Measurements from ENCODE around the gene SSC4D.
"Not testable (repeated sequence)": the region's sequence is repeated elsewhere in the genome, so short reads cannot be mapped to it uniquely, and the experiment has no call there.

The SSC4D gene

DNA sequence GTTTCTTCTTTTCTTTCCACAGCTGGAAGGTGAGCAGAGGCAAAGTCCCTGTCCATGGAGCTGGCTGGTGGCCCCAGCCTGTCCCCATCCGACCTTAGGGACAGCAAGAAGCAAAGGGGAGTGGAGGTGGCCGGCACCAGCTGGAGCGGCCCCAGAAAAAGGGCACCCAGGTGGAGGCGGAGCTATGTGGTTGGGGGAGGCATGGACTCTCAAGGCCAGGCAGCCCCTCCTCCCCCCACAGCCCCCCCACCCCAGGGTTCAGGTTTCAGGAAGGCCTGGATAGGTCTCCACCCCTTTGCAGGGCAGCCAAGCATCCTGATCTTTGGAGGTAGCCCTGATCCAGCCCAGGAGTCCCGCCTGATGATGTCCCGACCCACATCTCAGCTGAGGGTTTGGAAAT is at the start of gene SSC4D:
Gene SSC4D, minus strand, starts transcription at position 161 of the 400 bp plus-strand sequence. CDS start 5,258 bp downstream, outside the sequence.
- DNase-seq, result no peak

DNA sequence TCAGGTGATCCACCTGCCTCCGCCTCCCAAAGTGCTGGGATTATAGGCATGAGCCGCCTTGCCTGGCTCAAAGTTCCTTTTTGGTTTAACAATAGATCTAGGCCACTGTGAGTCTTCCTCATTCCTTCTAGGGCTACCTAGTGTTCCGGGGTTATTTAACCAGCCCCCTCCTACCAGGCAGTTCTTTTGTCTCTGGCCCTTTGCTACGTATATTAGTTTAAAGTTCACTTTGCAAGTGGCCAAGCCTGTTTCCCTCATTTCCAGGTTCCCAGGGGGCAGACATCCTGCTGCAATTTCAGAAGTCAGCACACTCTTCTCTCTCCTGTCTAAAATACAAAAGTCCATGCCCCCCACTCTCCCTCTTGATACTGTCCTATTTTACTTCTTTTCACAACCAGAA is 49.0 kb upstream of the SSC4D start:
- DNase-seq, result not testable (repeated sequence)

DNA sequence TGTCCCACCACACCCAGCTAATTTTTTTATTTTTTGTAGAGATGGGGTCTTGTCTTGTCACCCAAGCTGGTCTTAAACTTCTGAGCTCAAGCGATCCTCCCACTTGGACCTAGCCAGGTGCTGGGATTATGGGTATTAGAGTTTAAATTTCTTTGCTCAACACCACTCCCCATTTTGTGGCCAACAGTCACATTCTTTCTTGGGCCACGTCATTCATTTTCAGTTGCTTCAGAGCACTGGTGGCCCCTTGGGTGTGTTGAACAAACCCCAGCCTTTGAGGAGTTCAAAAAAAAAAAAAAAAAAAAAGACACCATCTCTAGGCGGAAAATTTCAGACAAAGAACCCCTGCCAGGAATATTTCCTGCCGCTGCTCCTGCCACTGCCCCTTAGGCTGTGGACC is 47.5 kb upstream of the SSC4D start:
- not testable (repeated sequence) for DNase-seq

DNA sequence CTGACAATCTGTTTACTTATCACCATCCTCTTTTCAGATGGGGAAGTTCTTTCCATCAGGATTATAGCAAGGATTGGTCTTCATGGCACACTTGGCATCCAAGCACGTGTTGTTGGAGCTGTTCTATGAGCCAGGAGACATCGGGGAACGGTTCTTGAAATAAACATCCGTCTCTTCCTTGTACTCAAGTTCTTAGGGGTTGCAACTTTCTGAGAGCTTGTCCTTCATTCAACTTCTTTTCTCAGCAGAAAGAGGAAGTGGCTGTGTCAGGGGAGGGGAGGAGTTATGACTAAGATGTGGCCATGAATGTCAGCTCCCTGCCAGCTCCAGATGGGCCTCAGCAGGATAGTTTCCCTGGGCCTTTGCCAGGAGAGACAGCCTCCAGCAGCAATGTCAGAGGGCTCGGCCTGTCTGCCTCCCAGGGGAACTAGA is 36.1 kb upstream of the SSC4D start:
- peak; percentile 76 for DNase-seq

DNA sequence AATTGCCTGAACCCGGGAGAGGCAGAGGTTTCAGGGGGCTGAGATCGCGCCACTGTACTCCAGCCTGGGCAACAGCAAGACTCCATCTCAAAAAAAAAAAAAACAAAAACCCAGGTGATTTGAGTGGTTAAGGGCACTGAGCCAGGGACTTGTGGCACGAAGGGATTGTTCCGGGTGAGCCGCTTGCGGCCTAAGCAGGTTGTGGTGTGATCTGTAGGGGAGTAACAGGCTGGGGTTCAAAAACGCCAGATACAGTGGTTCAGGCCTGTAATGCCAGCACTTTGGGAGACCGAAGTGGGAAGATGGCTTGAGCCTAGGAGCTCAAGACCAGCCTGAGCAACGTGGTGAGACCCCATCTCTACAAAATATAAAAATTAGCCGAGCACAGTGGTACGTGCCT is 34.3 kb upstream of the SSC4D start:
- not testable (repeated sequence) for DNase-seq

DNA sequence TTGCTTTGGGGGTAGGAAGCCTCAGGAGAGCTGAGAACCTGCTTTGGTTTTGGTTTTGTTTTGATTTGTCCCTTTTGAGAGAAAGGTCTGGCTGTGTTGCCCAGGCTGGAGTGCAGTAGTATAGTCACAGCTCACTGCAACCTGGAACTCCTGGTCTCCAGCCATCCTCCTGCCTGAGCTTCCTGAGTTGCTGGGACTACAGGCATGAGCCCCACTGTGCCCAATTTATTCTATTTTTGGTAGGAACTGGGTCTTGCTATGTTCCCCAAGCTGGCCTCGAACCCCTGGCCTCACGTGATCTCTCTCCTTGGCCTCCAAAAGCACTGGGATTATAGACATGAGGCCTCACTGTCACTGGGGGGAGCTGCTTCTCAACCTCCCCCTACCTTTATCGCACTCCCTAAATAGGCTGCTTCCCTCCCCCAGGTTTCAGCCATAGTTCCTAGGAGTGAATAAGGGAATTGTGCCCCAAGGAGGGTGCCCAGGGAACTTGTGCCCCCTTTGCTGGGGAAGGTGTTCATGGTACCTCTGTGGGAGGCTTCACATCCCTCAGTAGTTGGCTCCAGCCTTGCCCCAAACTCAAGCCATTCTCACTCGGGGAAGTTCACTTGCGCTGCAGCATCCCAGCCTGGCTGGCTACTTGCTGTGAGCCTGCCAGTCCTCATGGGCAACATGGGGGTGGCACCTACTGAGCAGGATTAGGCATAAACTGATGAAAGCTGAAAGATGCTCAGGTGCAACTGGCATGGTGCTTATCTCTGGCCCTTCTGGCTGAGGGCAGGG is 33.4 kb upstream of the SSC4D start:
- DNase-seq, result not testable (repeated sequence)

DNA sequence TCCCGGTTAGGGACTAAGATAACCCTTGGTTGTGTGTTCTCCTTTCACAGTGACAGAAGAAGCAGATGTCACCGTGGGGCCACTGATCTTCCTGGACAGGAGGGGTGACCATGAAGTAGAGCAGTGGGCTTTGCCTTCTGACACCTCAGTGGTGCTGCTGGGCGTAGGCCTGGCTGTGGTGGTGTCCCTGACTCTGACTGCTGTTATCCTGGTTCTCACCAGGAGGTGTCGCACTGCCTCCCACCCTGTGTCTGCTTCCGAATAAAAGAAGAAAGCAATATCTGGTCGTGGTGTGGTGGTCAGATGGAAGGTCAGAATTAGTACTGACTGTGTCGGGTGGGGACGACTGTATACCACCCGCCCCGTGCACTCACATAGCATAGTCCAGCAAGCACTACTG is 32.3 kb upstream of the SSC4D start:
- not testable (repeated sequence) for DNase-seq

DNA sequence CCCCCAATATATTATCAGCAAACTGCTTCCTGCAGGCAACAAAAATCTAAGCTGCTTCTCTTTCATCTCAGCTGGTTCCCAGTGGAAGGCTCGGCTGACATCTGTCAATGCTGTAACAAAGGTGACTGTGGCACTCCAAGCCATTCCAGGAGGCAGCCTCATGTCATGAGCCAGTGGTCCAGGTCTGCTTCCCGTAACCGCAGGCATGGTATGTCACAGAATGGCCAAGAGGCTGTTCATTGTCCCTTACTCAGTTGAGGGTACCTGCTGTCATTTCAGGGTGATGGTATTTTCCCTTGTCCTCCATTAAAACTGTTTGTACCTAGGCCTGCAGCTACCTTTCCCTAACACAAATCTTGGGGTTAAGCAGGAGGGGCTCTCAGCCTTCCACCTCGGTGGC is 30.9 kb upstream of the SSC4D start:
- not testable (repeated sequence) for DNase-seq

DNA sequence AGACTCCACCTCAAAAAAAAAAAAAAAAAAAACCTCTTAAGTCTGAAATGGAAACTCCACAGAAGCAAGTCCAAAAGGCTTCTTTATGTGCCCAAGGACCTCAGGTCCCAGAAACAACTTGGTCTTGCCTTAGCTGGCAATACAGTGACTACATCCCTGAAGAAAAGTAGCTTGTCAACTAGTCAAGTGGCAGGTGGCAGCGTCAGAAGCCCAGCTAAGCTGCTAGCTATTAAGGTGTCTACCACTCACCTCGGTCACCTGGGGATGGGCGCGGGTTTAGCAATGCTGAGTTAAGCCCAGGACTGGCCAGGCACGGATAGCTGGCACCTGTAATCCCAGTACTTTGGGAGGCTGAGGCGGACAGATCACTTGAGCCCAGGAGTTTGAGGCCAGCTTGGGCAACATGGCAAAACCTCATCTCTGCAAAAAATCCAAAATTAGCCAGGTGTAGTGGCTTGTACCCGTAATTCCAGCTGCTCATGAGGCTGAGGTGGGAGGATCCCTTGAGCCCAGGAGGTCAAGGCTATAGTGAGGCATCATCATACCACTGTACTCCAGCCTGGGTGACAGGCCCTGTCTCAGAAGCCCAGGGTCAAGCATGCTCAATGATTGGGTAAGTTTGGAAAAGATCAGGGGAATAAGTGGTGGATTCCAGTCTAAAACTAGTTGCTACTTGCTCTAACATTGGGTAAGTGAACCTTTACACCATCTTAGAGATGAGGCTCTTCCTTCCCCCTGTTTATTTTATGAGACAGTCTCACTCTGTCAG is 29.8 kb upstream of the SSC4D start:
- DNase-seq, result not testable (repeated sequence)

DNA sequence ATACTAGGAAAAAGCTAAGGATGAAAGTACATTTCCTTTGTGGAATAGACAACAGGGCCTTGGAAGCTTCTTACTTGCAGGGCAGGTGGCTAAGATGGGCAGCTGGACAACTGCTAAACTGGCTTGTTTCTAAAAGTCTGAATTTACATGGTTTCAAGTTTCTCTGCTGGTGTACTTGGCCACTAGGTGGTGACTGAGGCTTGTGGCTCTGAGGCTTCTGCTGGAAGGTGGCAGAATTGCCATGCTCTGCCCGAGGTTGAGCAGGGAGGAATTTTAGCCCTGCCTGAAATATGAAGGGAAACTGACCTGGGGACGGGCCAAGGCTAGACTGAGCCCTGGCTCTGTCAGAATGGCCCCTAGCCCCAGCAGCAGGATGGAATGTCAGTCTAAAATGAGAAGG is 28.4 kb upstream of the SSC4D start:
- peak; percentile 90 for DNase-seq

DNA sequence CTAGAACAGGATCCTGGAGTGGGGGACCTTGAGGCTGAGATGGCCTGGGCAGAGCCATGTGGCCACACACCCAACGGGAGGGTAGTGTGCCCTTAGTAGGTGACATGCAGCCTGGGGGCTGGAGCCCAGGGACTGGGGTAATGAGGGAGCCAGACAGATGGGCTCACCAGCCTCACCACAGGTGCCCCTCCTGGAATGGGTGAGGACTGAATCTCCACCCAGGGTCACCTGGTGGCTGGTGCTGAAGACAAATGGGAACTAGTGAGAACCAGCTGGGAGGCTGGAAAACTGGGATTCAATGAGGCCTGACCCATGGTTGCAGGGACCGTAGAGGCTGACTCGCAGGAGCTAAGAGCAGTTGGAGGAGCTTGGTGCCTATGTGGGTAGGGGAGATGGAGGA is 21.3 kb upstream of the SSC4D start:
- DNase-seq, result no peak

DNA sequence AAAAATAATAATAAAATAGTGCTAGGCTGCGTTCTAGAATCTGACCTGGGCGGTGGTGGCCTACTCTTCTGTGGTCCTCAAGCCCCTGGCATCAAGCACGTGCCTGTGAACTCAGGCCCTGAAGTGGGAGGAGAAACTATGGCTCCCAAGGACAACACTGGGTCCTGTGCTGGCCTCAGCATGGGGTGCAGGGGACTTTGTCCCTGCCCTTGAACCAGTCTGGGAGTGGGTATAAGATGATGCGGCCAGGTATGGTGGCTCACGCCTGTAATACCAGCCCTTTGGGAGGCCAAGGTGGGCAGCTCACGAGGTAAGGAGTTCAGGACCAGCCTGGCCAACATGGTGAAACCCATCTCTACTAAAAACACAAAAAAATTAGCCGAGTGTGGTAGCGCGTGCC is 20.7 kb upstream of the SSC4D start:
- no peak for DNase-seq

DNA sequence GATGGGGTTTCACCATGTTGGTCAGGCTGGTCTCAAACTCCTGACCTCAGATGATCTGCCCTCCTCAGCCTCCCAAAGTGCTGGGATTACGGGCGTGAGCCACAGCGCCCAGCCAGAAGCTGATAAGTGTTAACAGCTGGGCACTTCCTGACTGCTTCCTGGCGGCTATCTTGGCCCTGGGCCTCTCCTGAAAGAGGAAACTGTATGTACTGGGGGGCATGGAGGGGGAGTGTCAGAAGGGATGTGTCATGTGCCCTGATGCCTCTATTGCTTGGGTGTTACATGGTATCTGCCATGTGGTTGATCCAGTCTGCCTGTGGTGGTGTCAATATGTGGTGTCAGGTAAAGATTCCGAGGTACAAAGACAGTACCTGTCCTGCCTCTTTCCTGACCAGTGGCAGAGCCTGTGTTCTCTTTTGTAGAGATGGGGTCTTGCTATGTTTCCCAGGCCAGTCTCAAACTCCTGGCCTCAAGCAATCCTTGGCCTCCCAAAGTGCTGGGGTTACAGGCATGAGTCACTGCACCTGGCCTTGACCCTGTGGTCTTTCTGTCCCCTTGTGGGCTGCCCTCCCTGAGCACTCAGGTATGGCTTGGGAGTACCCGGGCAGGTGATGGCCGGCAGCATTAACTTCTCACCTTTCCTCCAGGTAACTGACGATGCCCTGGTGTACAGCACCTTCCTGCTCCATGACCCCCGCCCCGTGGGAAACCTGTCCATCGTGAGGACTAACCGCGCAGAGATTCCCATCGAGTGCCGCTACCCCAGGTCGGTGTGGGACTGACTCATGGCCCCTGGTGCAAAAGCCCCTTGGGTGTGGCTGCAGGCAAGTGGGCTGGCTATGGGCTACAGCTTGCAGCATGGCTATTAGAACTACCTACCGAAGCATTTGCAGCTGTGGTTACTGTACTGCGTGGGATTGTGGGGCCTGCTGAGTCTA is 19.6 kb upstream of the SSC4D start:
- peak; percentile 89 for DNase-seq

DNA sequence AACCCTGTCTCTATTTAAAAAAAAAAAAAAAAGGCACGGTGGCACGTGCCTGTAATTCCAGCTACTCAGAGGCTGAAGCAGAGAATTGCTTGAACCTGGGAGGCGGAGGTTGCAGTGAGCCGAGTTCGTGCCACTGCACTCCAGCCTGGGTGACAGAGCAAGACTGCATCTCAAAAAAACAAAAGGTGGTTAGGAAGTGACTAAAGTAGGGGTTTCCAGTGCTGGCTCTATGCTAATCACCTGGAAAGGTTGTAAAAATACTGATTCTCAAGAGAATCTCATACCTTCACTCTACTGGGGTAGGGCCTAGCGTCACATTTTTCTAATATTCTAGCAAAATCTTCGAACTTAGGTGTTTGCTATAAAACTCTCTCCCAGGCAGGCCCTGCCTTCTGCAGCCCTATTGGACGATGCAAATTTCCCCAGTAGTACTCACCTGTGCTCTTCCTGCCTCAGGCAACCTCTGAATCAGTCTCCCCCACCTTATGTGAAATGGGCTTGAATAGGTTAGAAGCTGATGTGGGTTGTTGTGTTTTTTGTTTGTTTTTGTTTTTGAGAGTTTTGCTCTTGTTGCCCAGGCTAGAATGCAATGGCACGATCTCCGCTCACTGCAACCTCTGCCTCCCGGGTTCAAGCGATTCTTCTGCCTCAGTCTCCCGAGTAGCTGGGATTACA is 18.8 kb upstream of the SSC4D start:
- DNase-seq, result no peak

DNA sequence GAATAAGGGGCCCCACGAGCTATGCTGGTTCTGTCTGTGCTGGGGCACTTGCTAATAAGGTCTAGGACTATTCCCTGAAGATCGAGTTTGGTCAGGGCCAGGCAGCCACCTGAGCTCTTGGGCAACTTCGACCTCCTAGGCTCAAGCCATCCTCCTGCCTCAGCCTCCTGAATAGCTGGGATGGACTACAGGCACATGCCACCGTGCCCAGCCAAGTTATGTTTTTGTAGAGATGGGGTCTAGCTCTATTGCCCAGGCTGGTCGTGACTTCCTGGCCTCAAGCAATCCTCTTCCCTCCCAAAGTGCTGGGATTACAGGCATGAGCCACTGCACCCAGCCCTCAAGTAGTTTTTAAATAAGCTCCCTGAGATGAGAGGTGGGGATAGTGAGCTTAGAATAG is 18.1 kb upstream of the SSC4D start:
- no peak for DNase-seq

DNA sequence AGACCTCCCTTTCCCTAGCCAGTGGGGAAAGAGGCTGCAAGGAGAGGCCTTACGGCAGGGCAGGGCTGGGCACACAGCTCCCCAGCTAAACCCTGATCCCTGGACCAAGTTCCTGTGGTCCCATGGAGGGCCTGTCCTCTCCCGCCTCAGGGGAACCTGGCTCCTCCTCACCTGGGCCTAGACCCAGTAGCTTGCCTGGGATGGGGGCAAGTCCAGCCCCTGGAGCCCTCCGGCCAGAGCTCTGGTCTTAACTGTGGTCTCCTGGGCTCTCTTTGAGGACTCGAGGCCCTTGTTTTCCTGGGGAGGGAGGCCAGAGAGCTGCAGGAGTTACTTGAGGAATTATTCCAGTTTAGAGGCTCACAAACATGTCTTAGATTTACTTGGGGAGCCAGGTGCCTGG is 16.7 kb upstream of the SSC4D start:
- DNase-seq, result no peak

DNA sequence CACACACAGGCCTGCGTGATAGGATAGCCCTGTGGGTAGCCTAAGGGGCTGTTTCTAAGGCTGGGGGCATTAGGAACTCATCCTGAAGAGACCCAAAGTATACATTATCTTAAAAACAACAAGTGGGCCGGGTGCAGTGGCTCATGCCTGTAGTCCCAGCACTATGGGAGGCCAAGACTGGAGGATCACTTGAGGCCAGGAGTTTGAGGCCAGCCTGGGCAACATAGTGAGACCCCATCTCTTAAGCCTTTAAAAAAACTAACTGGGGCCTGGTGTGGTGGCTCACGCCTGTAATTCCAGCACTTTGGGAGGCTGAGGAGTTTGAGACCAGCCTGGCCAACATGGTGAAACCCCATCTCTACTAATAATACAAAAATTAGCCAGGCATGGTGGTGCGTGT is 16.1 kb upstream of the SSC4D start:
- DNase-seq, result not testable (repeated sequence)

DNA sequence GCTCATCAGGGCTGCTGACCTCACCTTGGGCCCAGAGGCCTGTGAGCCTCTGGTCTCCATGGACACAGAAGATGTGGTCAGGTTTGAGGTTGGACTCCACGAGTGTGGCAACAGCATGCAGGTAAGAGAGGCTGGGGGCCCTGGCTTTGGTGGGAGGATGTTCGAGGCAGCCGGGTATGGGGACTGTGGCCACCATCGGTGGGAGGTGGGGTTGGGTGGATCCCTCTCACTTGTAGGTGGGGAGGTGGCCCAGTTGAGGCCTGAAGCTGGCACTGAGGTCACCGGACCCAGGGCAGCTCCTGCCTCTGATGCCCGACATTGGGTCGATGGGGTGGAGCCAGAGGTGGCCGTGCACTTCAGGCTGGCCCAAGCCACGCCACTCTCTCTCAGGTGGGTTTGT is 15.7 kb upstream of the SSC4D start:
- DNase-seq, result no peak

DNA sequence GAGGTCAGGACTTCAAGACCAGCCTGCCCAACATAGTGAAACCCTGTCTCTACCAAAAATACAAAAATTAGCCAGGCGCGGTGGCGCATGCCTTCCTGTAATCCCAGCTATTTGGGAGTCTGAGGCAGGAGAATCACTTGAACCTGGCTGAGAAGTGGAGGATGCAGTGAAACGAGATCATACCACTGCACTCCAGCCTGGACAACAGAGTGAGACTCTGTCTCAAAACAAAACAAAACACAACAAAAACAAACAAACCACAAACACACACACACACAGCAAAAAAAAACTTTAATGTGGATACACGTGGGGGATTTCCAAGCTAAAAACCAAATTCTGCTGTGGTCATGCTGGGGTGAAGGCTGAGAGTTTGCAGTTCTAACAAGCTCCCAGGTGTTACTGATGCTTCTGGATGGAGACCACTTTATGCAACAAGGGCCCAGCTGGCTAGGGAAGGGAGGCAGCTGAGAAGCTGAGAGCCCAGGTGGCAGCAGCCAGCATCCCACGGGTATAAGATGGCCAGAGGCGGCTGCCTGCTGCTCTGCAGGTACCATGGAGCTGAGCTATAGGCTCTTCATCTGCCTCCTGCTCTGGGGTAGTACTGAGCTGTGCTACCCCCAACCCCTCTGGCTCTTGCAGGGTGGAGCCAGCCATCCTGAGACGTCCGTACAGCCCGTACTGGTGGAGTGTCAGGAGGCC is 15.1 kb upstream of the SSC4D start, which contains the start of gene ZP3:
Gene ZP3, plus strand, starts transcription at position 538 of the 699 bp plus-strand sequence. Its CDS starts 15 bp downstream, at position 553.
- no peak for DNase-seq

DNA sequence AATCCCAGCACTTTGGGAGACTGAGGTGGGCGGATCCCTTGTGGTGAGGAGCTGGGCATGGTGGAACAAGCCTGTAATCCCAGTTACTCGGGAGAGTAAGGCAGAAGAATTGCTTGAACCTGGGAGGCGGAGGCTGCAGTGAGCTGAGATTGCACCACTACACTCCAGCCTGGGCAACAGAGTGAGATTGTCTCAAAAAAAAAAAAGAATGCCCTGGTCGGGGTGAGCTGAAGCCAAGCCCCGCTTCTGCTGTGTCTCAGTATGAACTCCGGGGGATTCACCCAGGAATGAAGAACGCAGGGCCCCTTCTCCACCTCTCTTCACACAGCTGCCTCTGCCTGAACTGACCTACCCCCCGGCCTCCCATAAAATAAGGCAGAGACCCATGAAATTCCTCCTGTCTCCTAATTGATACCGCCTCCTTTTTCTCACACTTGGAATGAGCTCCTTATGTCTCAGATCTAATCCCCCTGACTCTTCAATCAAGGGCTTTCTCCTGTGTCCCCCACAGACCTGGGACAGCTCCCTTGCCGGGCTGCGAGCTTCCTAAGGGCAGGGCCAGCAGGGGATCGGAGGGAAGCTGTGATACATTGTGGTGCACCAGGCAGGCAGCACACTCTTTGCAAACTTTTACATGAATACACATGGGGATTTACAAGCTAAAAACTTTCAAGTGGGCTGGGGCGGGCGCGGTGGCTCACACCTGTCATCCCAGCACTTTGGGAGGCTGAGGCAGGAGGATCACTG is 14.3 kb upstream of the SSC4D start:
- no peak for DNase-seq

DNA sequence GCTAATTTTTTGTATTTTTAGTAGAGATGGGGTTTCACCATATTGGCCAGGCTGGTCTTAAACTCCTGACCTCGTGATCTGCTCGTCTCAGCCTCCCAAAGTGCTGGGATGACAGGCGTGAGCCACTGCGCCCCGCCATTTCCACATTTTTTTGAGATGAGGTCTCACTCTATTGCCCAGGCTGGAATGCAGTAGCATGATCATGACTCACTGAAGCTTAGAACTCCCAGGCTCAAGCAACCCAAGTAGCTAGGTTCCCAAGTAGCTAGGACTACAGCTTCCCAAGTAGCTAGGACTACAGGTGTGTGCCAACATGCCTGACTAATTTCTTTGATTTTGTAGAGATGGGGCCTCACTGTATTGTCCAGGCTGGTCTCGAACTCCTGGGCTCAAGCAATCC is 11.6 kb upstream of the SSC4D start:
- DNase-seq, result not testable (repeated sequence)

Measured in OCI-M1 (cell line).